SU-DHL-6 (cell line): Measurements from ENCODE around the gene NIPAL4.

ENCODE experiments used
- H2AFZ ChIP-seq: fragments of 200-600 bp; sonication (generic); 2 replicates; pipeline ENCODE4 v1.6.1; 2014; ENCODE audit warnings: low read depth, mild to moderate bottlenecking, moderate library complexity, mixed read lengths, antibody characterized with exemption, low read length; ENCODE audit not compliant: severe bottlenecking
- H3F3A ChIP-seq: fragments of 200-600 bp; shearing (Covaris generic); 2 replicates; pipeline ENCODE4 v1.6.0; 2016; ENCODE audit warnings: antibody characterized with exemption, mild to moderate bottlenecking; ENCODE audit not compliant: insufficient read depth
- H3K27ac ChIP-seq: fragments of 200-600 bp; sonication (generic); 2 replicates; pipeline ENCODE4 v1.5.1; 2016; ENCODE audit warnings: low read depth, mild to moderate bottlenecking, low read length, moderate library complexity, mixed read lengths
- H3K27me3 ChIP-seq: fragments of 200-600 bp; sonication (generic), shearing (Covaris generic); 2 replicates; pipeline ENCODE4 v1.6.0; 2014; ENCODE audit warnings: mild to moderate bottlenecking, low read length
- H3K36me3 ChIP-seq: fragments of 200-600 bp; sonication (generic); 2 replicates; pipeline ENCODE4 v1.6.1; 2014; ENCODE audit warnings: mild to moderate bottlenecking, low read length, mixed read lengths
- H3K4me2 ChIP-seq: fragments of 300-600, 200-600 bp; shearing (Covaris generic), sonication (generic); 2 replicates; pipeline ENCODE4 v1.6.0; 2014; ENCODE audit warnings: low read length, low read depth, mild to moderate bottlenecking; ENCODE audit not compliant: poor library complexity, severe bottlenecking
- H3K4me3 ChIP-seq: fragments of 200-600 bp; sonication (generic); 2 replicates; pipeline ENCODE4 v1.5.1; 2014; ENCODE audit warnings: antibody characterized with exemption, low read length, mild to moderate bottlenecking, mixed read lengths; ENCODE audit not compliant: insufficient read depth, poor library complexity, severe bottlenecking
- H3K79me2 ChIP-seq: fragments of 200-600 bp; sonication (generic); 2 replicates; pipeline ENCODE4 v1.6.1; 2014; ENCODE audit warnings: mild to moderate bottlenecking, low read length, moderate library complexity; ENCODE audit not compliant: insufficient read depth
- H3K9ac ChIP-seq: fragments of 200-600 bp; sonication (generic); 2 replicates; pipeline ENCODE4 v1.7.0; 2014; ENCODE audit warnings: mild to moderate bottlenecking, low read length
- H3K9me2 ChIP-seq: fragments of 200-600 bp; sonication (generic); replicated peaks from 2 replicates; pipeline ENCODE4 v1.6.1; 2014; ENCODE audit warnings: low read length; ENCODE audit not compliant: insufficient read depth
- H3K9me3 ChIP-seq: fragments of 200-600 bp; sonication (generic); 2 replicates; pipeline ENCODE4 v1.6.1; 2014; ENCODE audit warnings: low read length, mixed read lengths; ENCODE audit not compliant: insufficient read depth
- H4K20me1 ChIP-seq: fragments of 200-600 bp; sonication (generic); 2 replicates; pipeline ENCODE4 v1.6.1; 2014; ENCODE audit warnings: low read depth, mild to moderate bottlenecking, antibody characterized with exemption, low read length, moderate library complexity, mixed read lengths
- EZH2phosphoT487 ChIP-seq: fragments of 200-600 bp; sonication (generic), shearing (Covaris generic); conservative IDR thresholded peaks from 2 replicates; pipeline ENCODE4 v1.6.1; 2018; ENCODE audit warnings: mild to moderate bottlenecking, antibody characterized with exemption, low read length, moderate library complexity, mixed read lengths
- TF ChIP-seq, protein P1 (sequence below): fragments of 200-600 bp; sonication (generic); IDR thresholded peaks from one replicate; pipeline ENCODE4 v1.5.1; 2017; ENCODE audit warnings: antibody characterized with exemption, mild to moderate bottlenecking, low read length, moderate library complexity; ENCODE audit not compliant: insufficient read depth, poor library complexity, severe bottlenecking

NIPAL4 gene

DNA sequence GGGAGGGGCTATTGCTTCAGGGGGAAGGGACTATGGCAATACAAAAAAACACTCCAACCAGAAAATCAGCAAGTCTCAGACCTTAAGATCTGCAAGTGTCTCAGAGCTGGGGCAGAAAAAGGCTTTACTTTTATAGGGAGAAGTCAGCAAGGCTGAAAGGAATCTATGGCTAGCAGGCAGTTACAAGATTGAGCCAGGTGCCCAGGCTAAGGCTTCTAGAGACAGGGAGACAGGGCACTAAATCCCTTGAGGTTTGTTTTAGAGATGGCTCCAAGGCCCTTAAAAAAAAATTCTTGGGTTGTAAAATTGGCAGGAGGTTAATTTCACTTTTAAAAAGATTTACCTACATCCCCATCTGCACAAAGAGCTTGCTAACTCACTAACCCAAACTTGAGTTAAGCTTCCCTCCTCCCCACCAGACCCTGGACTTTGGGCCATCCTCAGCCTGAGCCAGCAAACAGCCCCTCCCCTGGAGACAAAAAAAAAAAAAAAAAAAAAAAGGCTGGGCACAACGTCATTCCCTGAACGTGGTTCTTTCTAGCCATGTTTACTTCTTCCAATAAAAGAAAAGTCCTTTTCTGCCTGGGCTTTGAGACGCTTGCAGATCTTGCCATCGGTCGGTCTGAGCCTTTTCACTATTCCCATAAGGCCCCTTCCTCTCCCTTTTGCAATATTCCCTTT, 17.9 kb downstream of the NIPAL4 start:
- Histone ChIP-seq H3K27ac (peak overlapping the region; percentile 35), H3K79me2 (no peaks in the 10 kb centered on the region), H3K4me2 (no peak overlapping the region), H3K4me3 (no peak overlapping the region), H3K9me2 (no peaks in the 10 kb centered on the region), H2AFZ (no peak overlapping the region), H3F3A (no peaks in the 10 kb centered on the region), H3K9me3 (no peaks in the 10 kb centered on the region), H3K9ac (no peak overlapping the region), H3K27me3 (no peaks in the 10 kb centered on the region), H3K36me3 (no peaks in the 10 kb centered on the region), H4K20me1 (no peaks in the 10 kb centered on the region)
- TF ChIP-seq, protein P1, sequence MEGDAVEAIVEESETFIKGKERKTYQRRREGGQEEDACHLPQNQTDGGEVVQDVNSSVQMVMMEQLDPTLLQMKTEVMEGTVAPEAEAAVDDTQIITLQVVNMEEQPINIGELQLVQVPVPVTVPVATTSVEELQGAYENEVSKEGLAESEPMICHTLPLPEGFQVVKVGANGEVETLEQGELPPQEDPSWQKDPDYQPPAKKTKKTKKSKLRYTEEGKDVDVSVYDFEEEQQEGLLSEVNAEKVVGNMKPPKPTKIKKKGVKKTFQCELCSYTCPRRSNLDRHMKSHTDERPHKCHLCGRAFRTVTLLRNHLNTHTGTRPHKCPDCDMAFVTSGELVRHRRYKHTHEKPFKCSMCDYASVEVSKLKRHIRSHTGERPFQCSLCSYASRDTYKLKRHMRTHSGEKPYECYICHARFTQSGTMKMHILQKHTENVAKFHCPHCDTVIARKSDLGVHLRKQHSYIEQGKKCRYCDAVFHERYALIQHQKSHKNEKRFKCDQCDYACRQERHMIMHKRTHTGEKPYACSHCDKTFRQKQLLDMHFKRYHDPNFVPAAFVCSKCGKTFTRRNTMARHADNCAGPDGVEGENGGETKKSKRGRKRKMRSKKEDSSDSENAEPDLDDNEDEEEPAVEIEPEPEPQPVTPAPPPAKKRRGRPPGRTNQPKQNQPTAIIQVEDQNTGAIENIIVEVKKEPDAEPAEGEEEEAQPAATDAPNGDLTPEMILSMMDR = no peak
- TF ChIP-seq EZH2phosphoT487 = no peak

DNA sequence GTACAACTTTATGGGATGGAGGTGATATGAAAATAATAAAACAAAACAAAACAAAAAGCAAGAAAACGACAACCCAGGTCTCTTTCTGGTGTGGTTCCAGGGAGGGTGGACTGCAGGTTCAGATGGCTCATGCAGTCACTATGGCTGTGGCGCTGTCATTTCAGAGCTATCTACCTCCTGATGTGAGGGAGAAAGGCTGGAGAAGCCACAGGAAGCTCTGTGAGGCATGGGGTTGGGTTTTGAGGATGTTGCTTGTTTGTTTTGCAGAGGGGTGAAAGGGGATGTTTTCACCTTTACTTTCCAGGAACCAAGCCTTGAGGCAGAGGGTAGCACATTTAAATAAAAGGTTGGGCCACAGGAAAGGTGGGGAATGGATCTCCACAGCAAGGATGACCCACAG, 18.7 kb downstream of the NIPAL4 start:
- Histone ChIP-seq H3K4me3 (no peak overlapping the region), H3K9me2 (no peaks in the 10 kb centered on the region), H3K27ac (peak overlapping the region; percentile 5; the same call in 1 of the 2 replicates), H2AFZ (no peak overlapping the region), H3K9me3 (no peaks in the 10 kb centered on the region), H3K9ac (no peak overlapping the region), H4K20me1 (no peaks in the 10 kb centered on the region), H3K4me2 (no peak overlapping the region), H3K79me2 (no peaks in the 10 kb centered on the region), H3F3A (no peaks in the 10 kb centered on the region), H3K36me3 (peaks cover 4% of the 10 kb centered on the region; the same call in 1 of the 2 replicates), H3K27me3 (no peaks in the 10 kb centered on the region)
- TF ChIP-seq EZH2phosphoT487 = no peak
- TF ChIP-seq, protein P1 = no peak

GRCh38 chr5:157479166-157479565, 19.2 kb downstream of the NIPAL4 start:
- no peaks in the 10 kb centered on the region for H3K79me2 ChIP-seq
- no peak overlapping the region for H2AFZ ChIP-seq
- no peaks in the 10 kb centered on the region for H3K9me2 ChIP-seq
- no peaks in the 10 kb centered on the region; the same call in 1 of the 2 replicates for H3F3A ChIP-seq
- H3K9me3 ChIP-seq = no peaks in the 10 kb centered on the region
- H3K4me3 ChIP-seq = no peak overlapping the region
- no peaks in the 10 kb centered on the region for H3K27me3 ChIP-seq
- no peak overlapping the region for H3K27ac ChIP-seq
- H3K9ac ChIP-seq = no peak overlapping the region
- H3K4me2 ChIP-seq = no peak overlapping the region
- TF ChIP-seq, protein P1 = no peak
- no peak for TF ChIP-seq EZH2phosphoT487
- peaks cover 8% of the 10 kb centered on the region; the same call in 1 of the 2 replicates for H3K36me3 ChIP-seq
- no peaks in the 10 kb centered on the region for H4K20me1 ChIP-seq
